ENCODE data around the gene HOXD12. TPM values are rescaled to one million over a fixed set of nuclear protein-coding genes. Genes with fewer than 3 reads are reported as not detected.

Gene HOXD12
- polyA plus RNA-seq, 1 donor (not counting 4 experiments of a cell fraction or from before 2014, with no cell fraction given), result not detected

DNA sequence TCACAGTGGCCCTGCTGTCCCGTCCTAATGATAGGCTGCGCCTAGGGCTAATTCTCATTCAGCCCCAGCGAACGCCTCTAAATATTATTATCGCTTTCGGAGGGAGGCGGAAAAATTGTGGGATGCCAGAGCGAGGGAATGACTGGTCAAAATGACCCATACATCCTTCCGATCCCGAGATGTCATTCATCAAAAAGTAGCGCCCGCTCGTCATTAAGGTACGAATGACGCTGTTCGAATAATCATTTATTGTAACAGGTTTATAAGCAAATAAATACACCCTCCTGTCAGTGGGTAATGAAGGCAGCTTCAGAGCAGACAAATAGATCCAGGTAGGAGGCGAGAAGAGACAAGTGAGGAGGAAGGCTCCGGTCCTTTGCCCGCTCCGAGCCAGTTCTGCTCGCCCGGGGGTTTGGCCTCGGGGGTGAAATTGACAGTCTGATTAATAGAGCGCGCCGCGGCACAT is 15.8 kb upstream of the HOXD12 start, which contains the start of gene EVX2:
Gene EVX2 (minus strand): TSS at position 167 of the 466 bp plus-strand sequence. CDS start 186 bp downstream, outside the sequence.
- peaks cover 98% of the 10 kb centered on the region for H3K27me3 ChIP-seq (ENCODE audit: control insufficient read depth, extremely low read depth, insufficient read depth, low read length)
- DNase-seq (ENCODE audit: low read depth, low spot score) (no peak), FAIRE-seq (no peak)
- H3K4me2 ChIP-seq (ENCODE audit: control insufficient read depth, extremely low read depth, insufficient read depth, low read depth, low read length), result no peak within 1 kb of the TSS
- H3K9ac ChIP-seq (ENCODE audit: control insufficient read depth, extremely low read depth, insufficient read depth, low read length), result no peak within 1 kb of the TSS
- H3K9me3 ChIP-seq (ENCODE audit: control insufficient read depth, low read depth, low read length), result peaks cover 16% of the 10 kb centered on the region
- no peak within 1 kb of the TSS for H3K27ac ChIP-seq (ENCODE audit: control insufficient read depth, insufficient read depth, low read length)
- no peaks in the 10 kb centered on the region for H3K79me2 ChIP-seq (ENCODE audit: control insufficient read depth, insufficient read depth, low read length)
- peak; percentile 39 for TF ChIP-seq EZH2 (IDR thresholded peaks at IDR 0.05; ENCODE audit: low read length)
- TF ChIP-seq, protein P1, sequence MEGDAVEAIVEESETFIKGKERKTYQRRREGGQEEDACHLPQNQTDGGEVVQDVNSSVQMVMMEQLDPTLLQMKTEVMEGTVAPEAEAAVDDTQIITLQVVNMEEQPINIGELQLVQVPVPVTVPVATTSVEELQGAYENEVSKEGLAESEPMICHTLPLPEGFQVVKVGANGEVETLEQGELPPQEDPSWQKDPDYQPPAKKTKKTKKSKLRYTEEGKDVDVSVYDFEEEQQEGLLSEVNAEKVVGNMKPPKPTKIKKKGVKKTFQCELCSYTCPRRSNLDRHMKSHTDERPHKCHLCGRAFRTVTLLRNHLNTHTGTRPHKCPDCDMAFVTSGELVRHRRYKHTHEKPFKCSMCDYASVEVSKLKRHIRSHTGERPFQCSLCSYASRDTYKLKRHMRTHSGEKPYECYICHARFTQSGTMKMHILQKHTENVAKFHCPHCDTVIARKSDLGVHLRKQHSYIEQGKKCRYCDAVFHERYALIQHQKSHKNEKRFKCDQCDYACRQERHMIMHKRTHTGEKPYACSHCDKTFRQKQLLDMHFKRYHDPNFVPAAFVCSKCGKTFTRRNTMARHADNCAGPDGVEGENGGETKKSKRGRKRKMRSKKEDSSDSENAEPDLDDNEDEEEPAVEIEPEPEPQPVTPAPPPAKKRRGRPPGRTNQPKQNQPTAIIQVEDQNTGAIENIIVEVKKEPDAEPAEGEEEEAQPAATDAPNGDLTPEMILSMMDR (optimal IDR thresholded peaks at IDR 0.05 in 1 of 3, IDR thresholded peaks at IDR 0.05 in 1 of 3, conservative IDR thresholded peaks at IDR 0.05 in 1 of 3; ENCODE audit: extremely low read depth in 1 of 3, insufficient read depth in 2 of 3, low read length in 3 of 3), result no peak
- H4K20me1 ChIP-seq (ENCODE audit: control insufficient read depth, extremely low read depth, insufficient read depth, low read length), result no peaks in the 10 kb centered on the region
- dilution Hi-C loops (cut with MboI; ENCODE audit: extremely low pct_ligation_motif_present, low sequenced_read_pairs), result no loop called here
- H3K36me3 ChIP-seq (ENCODE audit: control insufficient read depth in 2 of 2, extremely low read depth in 1 of 2, insufficient read depth in 2 of 2, low read length in 2 of 2), result no peaks in the 10 kb centered on the region
- no peak within 1 kb of the TSS for H2AFZ ChIP-seq (ENCODE audit: control insufficient read depth, low read length)
- no peaks in the 10 kb centered on the region for H3K4me1 ChIP-seq (ENCODE audit: control insufficient read depth, extremely low read depth, insufficient read depth, low read length)
- no peak within 1 kb of the TSS for H3K4me3 ChIP-seq (ENCODE audit: control insufficient read depth in 2 of 3, extremely low read depth in 1 of 3, insufficient read depth in 2 of 3, low read depth in 1 of 3, low read length in 3 of 3)
- no peaks in the 10 kb centered on the region for H3K9me1 ChIP-seq (ENCODE audit: control insufficient read depth, extremely low read depth, insufficient read depth, low read length)

DNA sequence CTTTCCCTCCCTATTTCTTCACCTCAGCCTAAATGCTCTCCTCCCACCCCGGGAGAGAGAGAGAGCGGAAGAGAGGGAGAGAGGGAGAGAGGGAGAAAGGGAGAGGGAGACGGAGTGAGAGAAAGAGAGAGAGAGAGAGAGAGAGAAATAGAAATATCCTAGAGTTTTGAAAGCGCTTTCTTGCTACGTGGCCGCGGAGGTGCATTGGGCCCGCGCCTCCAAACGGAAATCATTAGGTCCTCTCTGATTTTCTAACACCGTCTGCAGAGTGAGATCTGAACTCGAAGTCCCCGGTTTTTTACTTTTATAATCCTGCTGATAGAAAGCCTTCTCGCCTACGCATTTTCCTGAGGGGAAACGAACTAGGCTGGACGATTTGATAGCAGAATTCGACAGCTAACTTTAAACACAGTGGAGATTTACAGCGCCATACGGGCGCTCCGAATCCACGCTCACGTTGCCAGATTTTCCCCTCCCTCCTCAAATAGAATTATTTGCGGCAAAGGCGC is 14.9 kb upstream of the HOXD12 start:
- dilution Hi-C loops (cut with MboI; ENCODE audit: extremely low pct_ligation_motif_present, low sequenced_read_pairs), result no loop called here

More for the DNA sequence above, 14.9 kb upstream of the HOXD12 start:
- H3K27me3 ChIP-seq (ENCODE audit: control insufficient read depth, extremely low read depth, insufficient read depth, low read length), result peaks cover 98% of the 10 kb centered on the region
- no peaks in the 10 kb centered on the region for H3K36me3 ChIP-seq (ENCODE audit: control insufficient read depth in 2 of 2, extremely low read depth in 1 of 2, insufficient read depth in 2 of 2, low read length in 2 of 2)
- H3K9me1 ChIP-seq (ENCODE audit: control insufficient read depth, extremely low read depth, insufficient read depth, low read length), result no peaks in the 10 kb centered on the region
- H3K4me2 ChIP-seq (ENCODE audit: control insufficient read depth, extremely low read depth, insufficient read depth, low read depth, low read length), result no peak overlapping the region
- TF ChIP-seq, protein P1 (optimal IDR thresholded peaks at IDR 0.05 in 1 of 3, IDR thresholded peaks at IDR 0.05 in 1 of 3, conservative IDR thresholded peaks at IDR 0.05 in 1 of 3; ENCODE audit: extremely low read depth in 1 of 3, insufficient read depth in 2 of 3, low read length in 3 of 3), result no peak
- TF ChIP-seq EZH2 (IDR thresholded peaks at IDR 0.05; ENCODE audit: low read length), result no peak
- H2AFZ ChIP-seq (ENCODE audit: control insufficient read depth, low read length), result no peak overlapping the region
- H3K9me3 ChIP-seq (ENCODE audit: control insufficient read depth, low read depth, low read length), result peaks cover 16% of the 10 kb centered on the region
- no peaks in the 10 kb centered on the region for H3K79me2 ChIP-seq (ENCODE audit: control insufficient read depth, insufficient read depth, low read length)
- no peak for FAIRE-seq
- H3K4me3 ChIP-seq (ENCODE audit: control insufficient read depth in 2 of 3, extremely low read depth in 1 of 3, insufficient read depth in 2 of 3, low read depth in 1 of 3, low read length in 3 of 3), result no peak overlapping the region
- H3K9ac ChIP-seq (ENCODE audit: control insufficient read depth, extremely low read depth, insufficient read depth, low read length), result no peak overlapping the region
- no peaks in the 10 kb centered on the region for H3K4me1 ChIP-seq (ENCODE audit: control insufficient read depth, extremely low read depth, insufficient read depth, low read length)
- H4K20me1 ChIP-seq (ENCODE audit: control insufficient read depth, extremely low read depth, insufficient read depth, low read length), result no peaks in the 10 kb centered on the region
- H3K27ac ChIP-seq (ENCODE audit: control insufficient read depth, insufficient read depth, low read length), result no peak overlapping the region
- DNase-seq (ENCODE audit: low read depth, low spot score), result no peak

All from keratinocyte (primary cell).